Right kidney (tissue), 9 donors: ENCODE data around the gene CSHL1.

Source experiments
- DNase-seq: peaks from one replicate; pipeline ENCODE4 v3.0.0-alpha.2; 2016
- long read RNA-seq, 8 donors: transcript quantifications; one replicate each; lab custom pipeline, GENCODE V29; 2026

Gene CSHL1
- long read RNA-seq, donor 1, result 0 reads
- long read RNA-seq, donor 2, result 0 reads
- long read RNA-seq, donor 3, result 0 reads
- long read RNA-seq, donor 4, result 0 reads
- long read RNA-seq, donor 5, result 0 reads
- long read RNA-seq, donor 6, result 0 reads
- long read RNA-seq, donor 7, result 0 reads
- long read RNA-seq, donor 8, result 0 reads

GRCh38 chr17:63911041-63911635, at the start of gene CSHL1:
Gene CSHL1 (minus strand): TSS chr17:63911258. CDS start chr17:63911196, 62 bp downstream.
- DNase-seq, result no peak

GRCh38 chr17:63960430-63960829, 49.4 kb upstream of the CSHL1 start:
- no peak for DNase-seq

- DNase-seq, result no peak
Measured at GRCh38 chr17:63960006-63960405, 48.9 kb upstream of the CSHL1 start.

DNA sequence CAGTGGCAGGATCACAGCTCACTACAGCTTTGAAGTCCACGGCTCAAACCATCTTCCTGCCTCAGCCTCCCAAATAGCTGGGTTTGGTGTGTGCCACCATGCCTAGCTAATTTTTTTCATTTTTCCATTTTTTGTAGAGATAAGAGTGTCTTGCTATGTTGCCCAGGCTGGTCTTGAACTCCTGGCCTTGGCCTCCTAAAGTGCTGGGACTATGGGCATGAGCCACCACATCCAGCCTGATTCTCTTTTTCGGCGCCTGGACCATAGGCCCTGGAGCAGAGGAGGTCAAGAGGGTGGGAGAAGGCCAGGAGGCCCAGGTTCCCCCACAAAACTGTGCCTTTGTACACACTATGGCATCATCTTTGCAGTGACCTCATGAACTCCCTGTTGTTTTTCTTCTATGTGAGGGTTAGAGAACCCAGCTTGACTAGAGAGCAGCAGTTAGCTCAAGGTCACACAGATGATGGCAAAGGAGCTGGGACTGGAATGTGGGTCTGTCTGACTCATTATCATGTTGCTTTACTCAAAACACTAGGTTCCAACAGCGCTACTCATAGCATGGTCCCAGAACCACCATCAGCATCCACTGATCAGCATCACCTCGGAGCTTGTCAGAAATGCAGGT, 45.4 kb upstream of the CSHL1 start:
- no peak for DNase-seq

DNA sequence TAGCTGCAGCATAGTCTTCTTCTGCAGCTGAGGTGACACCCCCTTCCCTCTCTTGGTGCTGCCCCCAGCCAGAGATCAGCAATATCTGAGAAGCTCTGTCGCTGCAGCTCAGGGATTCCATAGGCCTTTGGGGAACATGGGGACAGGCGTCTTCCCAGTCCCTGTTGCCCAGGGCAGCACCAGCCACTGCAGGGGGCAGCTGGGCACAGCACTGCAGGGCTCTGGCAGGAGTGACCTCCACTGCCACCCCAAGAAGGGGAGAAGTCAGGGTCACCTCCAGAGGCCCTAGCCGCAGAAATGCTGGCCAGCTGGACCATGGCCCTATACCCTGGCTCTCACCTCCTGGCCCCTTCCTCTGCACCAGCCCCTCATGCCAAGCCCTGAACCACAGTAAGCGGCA, 44.7 kb upstream of the CSHL1 start:
- DNase-seq, result no peak

DNA sequence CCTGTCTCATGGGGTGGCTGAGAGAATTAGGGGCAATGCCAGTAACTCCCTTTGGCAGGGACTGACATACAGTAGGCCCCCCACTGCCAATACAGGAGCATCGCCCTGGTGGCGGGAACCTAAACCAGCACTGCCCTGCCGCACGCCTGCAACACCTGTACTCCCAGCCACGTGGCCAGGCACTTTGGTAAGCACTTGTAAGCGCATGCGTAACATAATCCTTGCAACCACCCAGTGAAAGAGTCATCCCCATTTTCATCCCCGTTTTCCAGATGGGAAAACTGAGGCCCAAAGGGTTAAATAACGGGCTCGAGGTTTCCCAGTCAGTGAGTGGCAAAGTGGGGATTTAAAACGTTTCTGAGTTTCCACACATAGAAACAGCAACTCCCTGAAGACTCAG, 44.2 kb upstream of the CSHL1 start:
- DNase-seq, result no peak

DNA sequence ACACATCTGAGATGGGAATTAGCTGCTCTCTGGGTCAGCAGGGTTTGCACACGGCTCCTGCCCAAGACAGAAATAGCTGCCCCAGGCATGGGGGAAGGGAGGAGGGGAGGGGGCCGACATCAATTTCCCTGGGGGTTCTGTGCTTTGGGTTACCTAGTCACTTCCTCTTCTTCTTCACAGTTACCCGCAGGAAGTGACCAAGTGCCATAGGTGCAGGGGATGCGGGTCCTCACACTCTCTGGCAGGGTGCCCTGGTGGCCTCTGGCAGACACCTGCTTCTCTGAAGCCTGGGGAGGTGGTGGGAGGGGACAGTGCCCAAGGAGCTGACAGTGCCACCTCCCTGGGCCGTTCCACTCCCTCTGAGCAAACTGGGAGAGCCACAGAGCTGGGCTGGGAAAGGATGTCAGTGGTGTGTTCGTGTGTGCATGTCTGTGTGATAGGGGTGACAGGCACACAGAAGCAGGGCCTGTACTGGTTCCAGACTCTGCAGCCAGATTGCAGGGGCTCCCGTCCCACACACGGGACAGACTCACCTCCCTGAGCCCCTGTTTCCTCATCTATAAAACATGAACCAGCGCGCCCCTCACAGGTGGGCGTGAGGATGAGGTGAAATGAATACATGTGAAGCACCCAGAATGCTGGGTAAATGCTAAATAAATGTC, 43.5 kb upstream of the CSHL1 start:
- DNase-seq, result no peak

GRCh38 chr17:63950940-63951907, 40.2 kb upstream of the CSHL1 start:
- no peak for DNase-seq

- DNase-seq, result no peak
Measured at GRCh38 chr17:63949576-63950250, 38.7 kb upstream of the CSHL1 start.

DNA sequence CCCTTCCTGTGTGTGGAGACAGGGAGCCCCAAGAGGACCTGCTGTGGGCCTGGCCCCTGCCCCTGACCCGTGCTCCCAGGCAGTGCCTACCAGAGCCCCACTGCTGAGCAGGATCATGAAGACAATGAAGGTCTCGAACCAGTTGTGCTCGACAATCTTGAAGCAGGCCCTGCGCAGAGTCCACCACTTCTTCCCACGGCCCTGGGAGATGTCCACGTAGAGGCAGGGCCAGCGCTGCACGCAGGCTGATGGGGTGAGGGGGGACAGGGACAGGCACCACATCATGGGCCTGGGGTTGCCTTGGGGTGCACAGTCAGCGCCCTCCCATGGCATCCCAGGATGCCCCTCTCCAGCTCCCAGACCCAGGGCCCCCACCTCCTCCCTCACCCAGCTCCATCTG, 37.5 kb upstream of the CSHL1 start:
- no peak for DNase-seq

GRCh38 chr17:63947711-63948330, 36.8 kb upstream of the CSHL1 start:
- DNase-seq, result no peak

DNA sequence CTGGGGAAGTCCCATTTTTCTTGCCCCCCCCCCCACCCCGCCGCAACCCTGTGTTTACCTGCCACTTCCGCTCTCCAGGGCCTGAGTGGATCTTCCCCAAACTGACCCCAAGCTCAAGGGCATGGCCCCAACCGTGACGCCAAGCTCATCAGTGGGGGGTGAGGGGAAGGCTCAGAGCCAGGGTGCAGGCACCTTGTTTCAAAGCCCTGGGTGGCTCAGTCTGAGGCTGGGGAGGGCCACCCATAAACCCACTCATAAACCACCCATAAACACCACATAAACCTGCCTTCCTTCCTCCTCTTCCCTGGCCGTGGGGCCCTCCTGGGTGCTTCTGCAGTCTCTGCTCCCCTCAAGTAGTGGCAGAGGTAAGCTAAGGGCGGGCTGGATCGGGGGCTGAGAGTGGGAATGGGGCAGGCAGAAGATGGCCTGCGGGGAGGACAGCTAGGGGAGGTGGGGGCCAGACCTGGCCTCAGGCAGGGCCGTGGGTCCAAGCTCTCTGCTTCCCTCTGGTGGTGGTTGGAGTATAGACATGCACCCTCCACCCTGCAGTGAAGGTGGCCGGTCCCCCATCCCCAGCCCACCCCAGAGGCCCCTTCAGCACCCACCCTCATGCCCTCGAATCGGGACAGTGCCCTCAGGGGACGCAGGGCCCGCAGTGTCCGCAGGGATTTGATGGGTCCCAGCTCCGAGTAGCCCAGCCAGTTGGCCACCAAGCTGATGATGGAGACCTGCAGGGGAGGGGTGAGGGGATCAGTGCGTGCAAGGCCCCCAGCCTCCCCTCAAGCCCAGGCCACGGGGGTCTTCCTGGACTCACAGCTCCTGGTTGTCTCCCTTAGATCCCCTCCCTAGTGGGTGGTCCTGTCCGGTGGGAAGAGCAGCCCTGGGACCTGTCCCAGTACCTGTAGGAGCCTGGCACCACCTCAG, 35.6 kb upstream of the CSHL1 start:
- DNase-seq, result peak; percentile 58

DNA sequence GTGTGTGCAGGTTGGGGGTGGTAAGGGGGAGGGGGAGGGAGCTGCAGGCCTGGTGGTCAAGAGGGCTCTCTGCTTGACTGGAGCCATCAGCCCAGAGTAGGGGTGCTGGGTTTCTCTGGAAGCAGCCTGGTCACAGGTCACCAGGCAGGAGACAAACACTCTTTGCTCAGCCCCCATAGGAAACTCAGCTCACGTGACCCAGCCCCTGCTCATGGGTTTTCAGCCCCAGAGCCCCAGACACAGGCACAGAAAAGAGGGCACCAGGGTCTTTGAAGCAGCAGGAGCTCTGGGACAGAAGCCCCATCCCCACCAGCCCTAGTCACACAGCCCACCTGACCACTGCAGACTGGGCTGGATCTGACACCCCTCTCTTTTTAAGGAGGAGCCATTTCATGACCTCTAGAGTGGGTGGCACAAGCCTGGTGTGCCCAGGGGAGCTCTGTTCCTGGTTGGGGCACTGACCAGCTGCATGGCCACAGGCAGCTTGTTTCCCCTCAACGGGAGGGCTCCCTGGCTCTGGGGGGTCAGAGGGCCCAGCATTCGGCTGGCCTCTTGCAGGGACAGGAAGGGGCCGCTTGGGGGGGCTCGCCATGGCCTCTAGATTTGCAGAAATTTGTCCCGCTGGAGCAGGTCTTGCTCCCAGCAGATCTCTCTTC, 34.9 kb upstream of the CSHL1 start:
- DNase-seq, result peak; percentile 60

DNA sequence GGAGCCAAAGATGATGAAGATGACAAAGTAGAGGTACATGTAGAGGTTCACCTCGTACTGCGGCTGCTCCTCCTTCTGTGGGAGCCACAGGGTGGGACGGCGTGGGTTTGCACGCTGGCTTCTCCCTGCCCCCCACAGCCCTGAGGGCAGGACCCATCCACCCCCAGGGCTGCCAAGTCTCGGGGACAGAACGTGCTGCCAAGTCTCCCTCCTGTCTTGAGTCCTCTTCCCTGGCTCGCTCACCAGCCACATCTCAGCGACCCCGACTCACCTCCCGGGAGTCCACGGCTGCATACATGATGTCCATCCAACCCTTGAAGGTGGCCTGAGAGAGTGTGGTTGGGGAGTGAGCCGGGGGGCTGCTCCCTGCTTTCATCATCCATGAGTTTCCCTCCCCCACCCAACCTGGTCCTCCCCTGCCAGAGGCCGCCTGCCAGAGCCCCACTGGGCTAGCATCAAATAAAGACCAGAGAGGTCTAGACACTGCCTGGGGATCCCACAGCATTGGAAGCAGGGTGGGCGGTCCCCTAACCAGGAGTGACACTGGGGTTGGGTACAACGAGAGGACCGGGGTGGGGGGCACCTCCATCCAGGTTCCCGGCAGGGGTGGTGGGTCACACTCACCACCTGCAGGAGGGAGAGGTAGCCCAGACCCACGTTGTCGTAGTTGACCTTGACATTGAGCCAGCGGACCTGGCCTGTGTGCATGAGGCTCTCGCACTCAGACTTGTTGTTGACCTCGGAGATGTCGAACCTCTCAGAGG, 33.9 kb upstream of the CSHL1 start:
- no peak for DNase-seq

- DNase-seq, result no peak
Measured at GRCh38 chr17:63943745-63944144, 32.7 kb upstream of the CSHL1 start.

DNA sequence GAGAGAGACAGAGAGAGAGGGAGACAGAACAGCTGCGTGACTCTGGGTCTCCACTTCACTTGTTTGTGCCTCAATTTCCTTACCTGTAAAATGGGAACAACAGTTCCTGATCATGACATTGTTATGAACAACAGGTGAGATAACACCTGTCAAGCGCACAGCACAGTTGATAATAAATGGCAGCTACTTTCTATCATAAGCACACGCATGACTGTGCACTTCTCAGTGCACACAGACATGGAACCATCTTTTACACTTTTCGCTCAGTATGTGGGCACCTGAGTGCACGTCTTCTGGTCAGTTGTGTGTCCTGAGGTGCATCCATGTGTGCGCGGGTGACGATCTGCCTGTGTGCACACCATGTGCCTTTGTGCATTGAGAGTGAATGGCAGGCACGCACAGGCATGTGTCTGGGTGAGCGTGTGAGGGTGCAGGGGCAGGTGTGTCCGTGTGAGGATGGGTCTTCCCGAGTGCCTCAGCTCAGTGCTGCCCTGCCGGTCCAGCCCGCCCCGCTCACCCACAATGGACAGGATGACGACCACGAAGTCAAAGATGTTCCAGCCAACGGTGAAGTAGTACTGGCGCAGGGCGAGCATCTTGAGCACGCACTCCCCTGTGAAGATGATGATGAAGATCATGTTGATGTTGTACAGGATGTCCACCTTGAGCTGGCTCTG, 31.4 kb upstream of the CSHL1 start:
- no peak for DNase-seq

- DNase-seq, result no peak
Measured at GRCh38 chr17:63941751-63942150, 30.7 kb upstream of the CSHL1 start.

GRCh38 chr17:63941162-63941561, 30.1 kb upstream of the CSHL1 start:
- DNase-seq, result no peak
